Activated T-cell treated with anti-CD3 and anti-CD28 coated beads, Interleukin-2, amount 50 U/mL, for 72 hours (primary cell): ENCODE measurements around the gene UPK3A. TPM values are rescaled to one million over a fixed set of nuclear protein-coding genes. Genes with fewer than 3 reads are reported as not detected.

Experiments
- ATAC-seq, 2 donors: fragments of 150-1000 bp; cut with Tn5 transposase; replicated peaks in 1 of 2; 2 replicates each; pipeline ENCODE4 v1.10.0; 2021; ENCODE audit warnings: moderate library complexity in 2 of 2, mild to moderate bottlenecking in 1 of 2
- DNase-seq, 2 donors: peaks; one replicate each; pipeline ENCODE4 v3.0.0; 2021 to 2022; ENCODE audit warnings: mixed read lengths in 1 of 2
- H3K27ac Mint-ChIP-seq: one replicate; pipeline ENCODE4 v1.8.0; 2022; ENCODE audit warnings: mild to moderate bottlenecking, moderate library complexity, mixed read lengths
- H3K27me3 Mint-ChIP-seq: one replicate; pipeline ENCODE4 v1.8.0; 2022; ENCODE audit warnings: low read depth, mixed read lengths
- H3K36me3 Mint-ChIP-seq, 2 donors: one replicate each; pipeline ENCODE4 v1.8.0; 2022; ENCODE audit warnings: mixed read lengths in 2 of 2, mild to moderate bottlenecking in 1 of 2; ENCODE audit not compliant: insufficient read depth in 2 of 2
- H3K4me1 Mint-ChIP-seq: one replicate; pipeline ENCODE4 v1.8.0; 2022; ENCODE audit warnings: low read depth, mixed read lengths
- H3K4me3 Mint-ChIP-seq, 2 donors: one replicate each; pipeline ENCODE4 v1.8.0; 2022; ENCODE audit warnings: mild to moderate bottlenecking in 2 of 2, mixed read lengths in 2 of 2, moderate library complexity in 2 of 2
- H3K9me3 Mint-ChIP-seq, 2 donors: one replicate each; pipeline ENCODE4 v1.8.0; 2022; ENCODE audit warnings: mixed read lengths in 2 of 2
- total RNA-seq, 2 donors: library from RNA; stranded (reverse); gene quantifications; one replicate each; pipeline ENCODE4 v1.2.3, GENCODE V29; 2022

The UPK3A gene
- total RNA-seq, 2 donors from 2014 or later, result not detected

- peak; percentile 65 to 83 for ATAC-seq
- Mint-ChIP-seq H3K27ac (peak overlapping the region; percentile 66), H3K9me3 (no peaks in the 10 kb centered on the region), H3K27me3 (no peaks in the 10 kb centered on the region), H3K36me3 (no peaks in the 10 kb centered on the region), H3K4me1 (peaks cover 10% of the 10 kb centered on the region), H3K4me3 (peak overlapping the region; percentile 36 to 54)
- DNase-seq, result peak in 1 of 2 donors; percentile 32
These were observed 12.0 kb downstream of the UPK3A start for GRCh38 chr22:45296628-45297297.

GRCh38 chr22:45298934-45299505, 14.3 kb downstream of the UPK3A start:
- H3K4me1 Mint-ChIP-seq, result peaks cover 21% of the 10 kb centered on the region
- no peak overlapping the region for H3K27ac Mint-ChIP-seq
- no peaks in the 10 kb centered on the region for H3K9me3 Mint-ChIP-seq
- ATAC-seq, result no peak
- no peak overlapping the region for H3K4me3 Mint-ChIP-seq
- no peaks in the 10 kb centered on the region for H3K36me3 Mint-ChIP-seq
- no peaks in the 10 kb centered on the region for H3K27me3 Mint-ChIP-seq
- no peak for DNase-seq

- H3K36me3 Mint-ChIP-seq, result no peaks in the 10 kb centered on the region
- H3K27ac Mint-ChIP-seq, result no peak overlapping the region
- DNase-seq (no peak), ATAC-seq (peak; percentile 26 to 59)
- no peaks in the 10 kb centered on the region for H3K9me3 Mint-ChIP-seq
- H3K27me3 Mint-ChIP-seq, result no peaks in the 10 kb centered on the region
- H3K4me1 Mint-ChIP-seq, result peaks cover 12% of the 10 kb centered on the region
- no peak overlapping the region for H3K4me3 Mint-ChIP-seq
These were observed 18.0 kb downstream of the UPK3A start for GRCh38 chr22:45302751-45303150.

- Mint-ChIP-seq H3K27me3 (no peaks in the 10 kb centered on the region), H3K4me3 (peak overlapping the region; percentile 27 to 72), H3K36me3 (no peaks in the 10 kb centered on the region), H3K9me3 (no peaks in the 10 kb centered on the region), H3K4me1 (peaks cover 12% of the 10 kb centered on the region), H3K27ac (peak overlapping the region; percentile 96)
- peak; percentile 20 to 39 for ATAC-seq
- DNase-seq, result no peak
These were observed 18.4 kb downstream of the UPK3A start for GRCh38 chr22:45303181-45303580.

- H3K9me3 Mint-ChIP-seq, result no peaks in the 10 kb centered on the region
- peaks cover 23% of the 10 kb centered on the region for H3K4me1 Mint-ChIP-seq
- no peak for ATAC-seq
- H3K27ac Mint-ChIP-seq, result no peak overlapping the region
- no peaks in the 10 kb centered on the region for H3K27me3 Mint-ChIP-seq
- no peaks in the 10 kb centered on the region for H3K36me3 Mint-ChIP-seq
- DNase-seq, result no peak
- no peak overlapping the region for H3K4me3 Mint-ChIP-seq
These were observed 20.2 kb downstream of the UPK3A start for GRCh38 chr22:45304971-45305370.

- Mint-ChIP-seq H3K27me3 (no peaks in the 10 kb centered on the region), H3K4me1 (peaks cover 24% of the 10 kb centered on the region), H3K4me3 (no peak overlapping the region), H3K36me3 (no peaks in the 10 kb centered on the region), H3K9me3 (no peaks in the 10 kb centered on the region), H3K27ac (no peak overlapping the region)
- DNase-seq (no peak), ATAC-seq (no peak)
These were observed 20.8 kb downstream of the UPK3A start for GRCh38 chr22:45305456-45306075.

GRCh38 chr22:45306139-45306538, 21.4 kb downstream of the UPK3A start:
- H3K36me3 Mint-ChIP-seq, result peaks cover 0 to 2% of the 10 kb centered on the region in 2 donors
- no peak overlapping the region for H3K4me3 Mint-ChIP-seq
- no peaks in the 10 kb centered on the region for H3K27me3 Mint-ChIP-seq
- DNase-seq (no peak), ATAC-seq (no peak)
- H3K4me1 Mint-ChIP-seq, result peaks cover 30% of the 10 kb centered on the region
- no peak overlapping the region for H3K27ac Mint-ChIP-seq
- H3K9me3 Mint-ChIP-seq, result no peaks in the 10 kb centered on the region

- Mint-ChIP-seq H3K36me3 (peaks cover 0 to 5% of the 10 kb centered on the region in 2 donors), H3K27me3 (no peaks in the 10 kb centered on the region)
These were observed 23.7 kb downstream of the UPK3A start for GRCh38 chr22:45308391-45308956.

GRCh38 chr22:45308957-45309421, 24.2 kb downstream of the UPK3A start:
- peak overlapping the region; percentile 93 to 94 for H3K4me3 Mint-ChIP-seq
- H3K4me1 Mint-ChIP-seq, result peaks cover 46% of the 10 kb centered on the region
- no peaks in the 10 kb centered on the region for H3K27me3 Mint-ChIP-seq
- ATAC-seq (no peak), DNase-seq (peak; percentile 35 to 44)
- peak overlapping the region; percentile 93 for H3K27ac Mint-ChIP-seq
- H3K36me3 Mint-ChIP-seq, result peaks cover 0 to 5% of the 10 kb centered on the region in 2 donors
- H3K9me3 Mint-ChIP-seq, result no peaks in the 10 kb centered on the region

More at GRCh38 chr22:45308391-45308956, 23.7 kb downstream of the UPK3A start:
- Mint-ChIP-seq H3K4me3 (peak overlapping the region; percentile 93 to 94), H3K4me1 (peaks cover 41% of the 10 kb centered on the region), H3K27ac (peak overlapping the region; percentile 93), H3K9me3 (no peaks in the 10 kb centered on the region)
- DNase-seq (no peak), ATAC-seq (no peak)

GRCh38 chr22:45309422-45310227, 24.9 kb downstream of the UPK3A start, which contains the start of gene FAM118A:
TSS of gene FAM118A (plus strand) at chr22:45309934. CDS start at chr22:45322380, 12,446 bp downstream.
- H3K27ac Mint-ChIP-seq, result peak within 1 kb of the TSS; percentile 93
- H3K9me3 Mint-ChIP-seq, result no peaks in the 10 kb centered on the region
- H3K4me3 Mint-ChIP-seq, result peak within 1 kb of the TSS; percentile 93 to 94
- DNase-seq, result peak; percentile 95 to 99
- H3K27me3 Mint-ChIP-seq, result no peaks in the 10 kb centered on the region
- H3K36me3 Mint-ChIP-seq, result peaks cover 0 to 5% of the 10 kb centered on the region in 2 donors
- H3K4me1 Mint-ChIP-seq, result peaks cover 53% of the 10 kb centered on the region
- peak; percentile 85 to 86 for ATAC-seq

GRCh38 chr22:45310331-45310976, 25.7 kb downstream of the UPK3A start:
- Mint-ChIP-seq H3K9me3 (no peaks in the 10 kb centered on the region), H3K4me3 (peak overlapping the region; percentile 93 to 94), H3K27ac (peak overlapping the region; percentile 74), H3K27me3 (no peaks in the 10 kb centered on the region), H3K4me1 (peaks cover 59% of the 10 kb centered on the region), H3K36me3 (peaks cover 0 to 5% of the 10 kb centered on the region in 2 donors)
- ATAC-seq (no peak), DNase-seq (peak; percentile 13 to 18)

GRCh38 chr22:45310977-45311531, 26.3 kb downstream of the UPK3A start:
- ATAC-seq, result no peak
- peaks cover 0 to 5% of the 10 kb centered on the region in 2 donors for H3K36me3 Mint-ChIP-seq
- peak overlapping the region; percentile 93 to 94 for H3K4me3 Mint-ChIP-seq
- peak overlapping the region; percentile 74 for H3K27ac Mint-ChIP-seq
- no peaks in the 10 kb centered on the region for H3K27me3 Mint-ChIP-seq
- H3K4me1 Mint-ChIP-seq, result peaks cover 65% of the 10 kb centered on the region
- H3K9me3 Mint-ChIP-seq, result no peaks in the 10 kb centered on the region
- DNase-seq, result no peak
